Stimulated activated CD4-positive, alpha-beta T cell treated with anti-CD3 and anti-CD28 coated beads, Interleukin-12 subunit alpha, Interleukin-12 subunit beta, amount 100 ng/mL, for 4 hours (primary cell): ENCODE measurements around the gene UPB1.
A peak's percentile ranks its signal among the peaks of the same experiment; 100 is the strongest.
"Not testable (repeated sequence)": the region's sequence is repeated elsewhere in the genome, so short reads cannot be mapped to it uniquely, and the experiment has no call there.

ENCODE experiments used
- DNase-seq: peaks from one replicate; pipeline ENCODE4 v3.0.0-alpha.2; 2020

The UPB1 gene

GRCh38 chr22:24482998-24483397 lies 12.1 kb upstream of the UPB1 start:
- DNase-seq, result no peak

GRCh38 chr22:24483976-24484545 lies 11.1 kb upstream of the UPB1 start:
- no peak for DNase-seq

- no peak for DNase-seq
Observed at GRCh38 chr22:24485170-24485569, 10.0 kb upstream of the UPB1 start.

- DNase-seq, result no peak
Observed at GRCh38 chr22:24485608-24486007, 9.5 kb upstream of the UPB1 start.

- DNase-seq, result no peak
Observed at GRCh38 chr22:24486501-24486921, 8.6 kb upstream of the UPB1 start.

- DNase-seq, result no peak
Observed at GRCh38 chr22:24489011-24489410, 6.1 kb upstream of the UPB1 start.

GRCh38 chr22:24489434-24489833 lies 5.7 kb upstream of the UPB1 start:
- not testable (repeated sequence) for DNase-seq

- DNase-seq, result no peak
Observed at GRCh38 chr22:24492391-24492790, 2.7 kb upstream of the UPB1 start.

GRCh38 chr22:24494167-24494527 lies 985 bp upstream of the UPB1 start:
- DNase-seq, result no peak

- DNase-seq, result no peak
Observed at GRCh38 chr22:24495365-24495675, 188 bp downstream of the UPB1 start.

- no peak for DNase-seq
Observed at GRCh38 chr22:24496234-24496633, 1.1 kb downstream of the UPB1 start.

GRCh38 chr22:24496661-24497060 lies 1.5 kb downstream of the UPB1 start:
- DNase-seq, result no peak

GRCh38 chr22:24497841-24498258 lies 2.7 kb downstream of the UPB1 start:
- DNase-seq, result no peak

GRCh38 chr22:24498824-24499223 lies 3.7 kb downstream of the UPB1 start:
- DNase-seq, result no peak

- DNase-seq, result no peak
Observed at GRCh38 chr22:24499706-24500276, 4.7 kb downstream of the UPB1 start.

GRCh38 chr22:24500277-24500820 lies 5.2 kb downstream of the UPB1 start:
- DNase-seq, result no peak

- DNase-seq, result no peak
Observed at GRCh38 chr22:24501301-24502005, 6.3 kb downstream of the UPB1 start.

GRCh38 chr22:24502034-24502433 lies 6.9 kb downstream of the UPB1 start:
- no peak for DNase-seq

GRCh38 chr22:24502541-24502940 lies 7.4 kb downstream of the UPB1 start:
- DNase-seq, result no peak

- DNase-seq, result peak; percentile 59
Observed at GRCh38 chr22:24503137-24503842, 8.2 kb downstream of the UPB1 start.

GRCh38 chr22:24503843-24504338 lies 8.8 kb downstream of the UPB1 start:
- DNase-seq, result no peak

GRCh38 chr22:24504540-24504939 lies 9.4 kb downstream of the UPB1 start:
- no peak for DNase-seq

- DNase-seq, result no peak
Observed at GRCh38 chr22:24504956-24505736, 10.0 kb downstream of the UPB1 start.
